ENCODE data around the gene HTRA3.

Gene HTRA3

DNA sequence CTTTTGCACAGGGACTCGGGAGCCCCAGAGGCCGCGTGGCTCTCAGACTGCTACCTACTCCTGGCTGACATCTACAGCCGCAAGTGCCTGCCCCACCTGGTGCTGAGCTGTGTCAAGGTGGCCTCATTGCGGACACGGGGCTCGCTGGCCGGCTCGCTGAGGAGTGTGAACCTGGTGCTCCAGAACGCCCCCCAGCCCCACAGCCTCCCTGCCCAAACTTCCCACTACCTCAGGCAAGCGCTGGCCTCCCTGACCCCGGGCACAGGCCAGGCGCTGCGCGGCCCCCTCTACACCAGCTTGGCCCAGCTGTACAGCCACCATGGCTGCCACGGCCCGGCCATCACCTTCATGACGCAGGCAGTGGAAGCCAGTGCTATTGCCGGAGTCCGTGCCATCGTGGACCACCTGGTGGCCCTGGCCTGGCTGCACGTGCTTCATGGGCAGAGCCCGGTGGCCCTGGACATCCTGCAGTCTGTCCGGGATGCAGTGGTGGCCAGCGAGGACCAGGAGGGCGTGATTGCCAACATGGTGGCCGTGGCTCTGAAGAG, 41.7 kb upstream of the HTRA3 start:
- Histone ChIP-seq H3K4me3 (ENCODE audit: low read depth in 1 of 2, low read length in 2 of 2) (no peak overlapping the region), H3K27ac (ENCODE audit: low read depth, low read length) (no peak overlapping the region), H3K9ac (ENCODE audit: low read length) (no peak overlapping the region), H3K4me1 (ENCODE audit: insufficient read depth, low read length) (peaks cover 8% of the 10 kb centered on the region), H3K27me3 (ENCODE audit: control insufficient read depth in 1 of 2, insufficient read depth in 2 of 2, low read length in 2 of 2) (no peaks in the 10 kb centered on the region), H3K9me3 (ENCODE audit: low read length) (no peaks in the 10 kb centered on the region), H3K36me3 (ENCODE audit: insufficient read depth, low read length) (no peaks in the 10 kb centered on the region)

DNA sequence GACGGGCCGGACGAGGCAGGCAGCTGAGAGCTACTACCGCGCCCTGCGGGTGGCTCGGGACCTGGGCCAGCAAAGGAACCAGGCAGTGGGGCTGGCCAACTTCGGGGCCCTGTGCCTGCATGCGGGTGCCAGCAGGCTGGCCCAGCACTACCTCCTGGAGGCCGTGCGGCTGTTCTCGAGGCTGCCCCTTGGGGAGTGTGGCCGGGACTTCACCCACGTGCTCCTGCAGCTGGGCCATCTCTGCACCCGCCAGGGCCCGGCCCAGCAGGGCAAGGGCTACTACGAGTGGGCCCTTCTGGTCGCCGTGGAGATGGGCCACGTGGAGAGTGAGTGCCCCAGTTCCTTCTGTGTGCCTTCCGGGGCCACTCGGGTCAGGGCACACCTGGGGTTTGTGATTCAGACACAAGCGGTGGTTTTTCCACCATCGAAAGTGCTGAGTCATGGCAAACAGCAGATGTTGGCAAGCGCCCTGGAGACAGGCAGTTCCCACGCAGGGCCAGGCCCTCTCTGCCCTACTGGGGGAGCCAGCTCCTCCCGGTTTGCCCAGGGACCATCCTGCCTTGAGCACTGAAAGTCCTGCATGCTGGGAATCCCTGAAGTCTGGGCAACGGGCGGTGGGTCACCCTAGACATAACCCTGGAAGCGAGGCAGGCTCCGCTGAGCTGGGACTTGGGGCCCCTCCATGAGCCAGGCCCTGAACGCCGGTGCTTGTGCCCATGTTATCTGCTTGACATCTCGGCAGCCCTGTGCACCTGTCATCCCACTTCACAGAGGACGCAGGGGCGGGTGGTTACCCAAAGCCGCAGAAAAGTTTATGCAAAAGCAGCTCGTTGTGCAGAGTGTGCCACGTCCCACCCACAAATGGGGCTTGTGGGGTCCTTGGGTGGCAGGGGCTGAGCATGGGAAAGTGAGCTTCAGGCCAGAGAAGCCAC, 41.0 kb upstream of the HTRA3 start:
- H3K4me3 ChIP-seq (ENCODE audit: low read depth in 1 of 2, low read length in 2 of 2), result no peak overlapping the region
- H3K9ac ChIP-seq (ENCODE audit: low read length), result no peak overlapping the region

GRCh38 chr4:8229331-8229975, 40.1 kb upstream of the HTRA3 start:
- Histone ChIP-seq H3K4me1 (ENCODE audit: insufficient read depth, low read length) (peaks cover 8% of the 10 kb centered on the region), H3K9me3 (ENCODE audit: low read length) (no peaks in the 10 kb centered on the region), H3K4me3 (ENCODE audit: low read depth in 1 of 2, low read length in 2 of 2) (no peak overlapping the region), H3K27ac (ENCODE audit: low read depth, low read length) (no peak overlapping the region), H3K9ac (ENCODE audit: low read length) (no peak overlapping the region), H3K36me3 (ENCODE audit: insufficient read depth, low read length) (no peaks in the 10 kb centered on the region), H3K27me3 (ENCODE audit: control insufficient read depth in 1 of 2, insufficient read depth in 2 of 2, low read length in 2 of 2) (no peaks in the 10 kb centered on the region)

More for the DNA sequence above, 41.0 kb upstream of the HTRA3 start:
- Histone ChIP-seq H3K27ac (ENCODE audit: low read depth, low read length) (no peak overlapping the region), H3K36me3 (ENCODE audit: insufficient read depth, low read length) (no peaks in the 10 kb centered on the region), H3K4me1 (ENCODE audit: insufficient read depth, low read length) (peaks cover 8% of the 10 kb centered on the region), H3K9me3 (ENCODE audit: low read length) (no peaks in the 10 kb centered on the region), H3K27me3 (ENCODE audit: control insufficient read depth in 1 of 2, insufficient read depth in 2 of 2, low read length in 2 of 2) (no peaks in the 10 kb centered on the region)

DNA sequence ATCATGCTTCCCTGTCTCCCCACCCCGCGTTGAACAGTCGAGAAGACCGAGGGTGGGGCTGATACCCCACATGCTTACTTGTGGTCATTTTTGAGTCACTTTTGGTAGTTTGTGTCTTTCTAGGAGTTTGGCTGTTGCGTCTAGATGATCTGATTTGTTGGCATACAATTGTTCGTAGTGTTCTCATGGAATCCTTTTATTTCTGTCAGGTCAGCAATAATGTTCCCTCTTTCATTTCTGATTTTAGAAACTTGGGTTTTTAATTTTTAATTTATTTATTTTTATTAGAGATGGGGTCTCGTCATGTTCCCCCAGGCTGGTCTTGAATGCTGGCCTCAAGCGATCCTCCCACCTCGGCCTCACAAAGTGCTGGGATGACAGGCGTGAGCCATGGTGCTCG, 39.5 kb upstream of the HTRA3 start:
- no peaks in the 10 kb centered on the region for H3K36me3 ChIP-seq (ENCODE audit: insufficient read depth, low read length)

DNA sequence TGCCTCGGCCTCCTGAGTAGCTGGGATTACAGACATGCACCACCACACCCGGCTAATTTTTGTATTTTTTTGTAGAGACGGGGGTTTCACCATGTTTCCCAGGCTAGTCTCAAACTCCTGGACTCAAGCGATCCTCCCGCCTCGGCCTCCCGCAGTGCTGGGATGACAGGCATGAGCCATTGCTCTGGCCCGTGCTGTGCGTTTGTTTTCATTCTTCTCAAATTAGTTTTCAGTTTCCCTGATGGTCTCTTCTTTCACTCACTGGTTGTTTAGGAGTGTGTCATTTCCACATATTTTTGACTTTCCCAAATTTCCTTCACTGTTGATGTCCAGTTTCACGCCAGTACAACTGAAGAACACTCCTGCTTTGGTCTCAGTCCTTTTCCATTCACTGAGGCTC, 38.7 kb upstream of the HTRA3 start:
- no peaks in the 10 kb centered on the region for H3K36me3 ChIP-seq (ENCODE audit: insufficient read depth, low read length)
- no peak overlapping the region for H3K4me3 ChIP-seq (ENCODE audit: low read depth in 1 of 2, low read length in 2 of 2)
- H3K27ac ChIP-seq (ENCODE audit: low read depth, low read length), result no peak overlapping the region
- peaks cover 8% of the 10 kb centered on the region for H3K4me1 ChIP-seq (ENCODE audit: insufficient read depth, low read length)
- no peak overlapping the region for H3K9ac ChIP-seq (ENCODE audit: low read length)
- H3K27me3 ChIP-seq (ENCODE audit: control insufficient read depth in 1 of 2, insufficient read depth in 2 of 2, low read length in 2 of 2), result no peaks in the 10 kb centered on the region
- H3K9me3 ChIP-seq (ENCODE audit: low read length), result no peaks in the 10 kb centered on the region

More for the DNA sequence above, 39.5 kb upstream of the HTRA3 start:
- H3K27ac ChIP-seq (ENCODE audit: low read depth, low read length), result no peak overlapping the region
- peaks cover 8% of the 10 kb centered on the region for H3K4me1 ChIP-seq (ENCODE audit: insufficient read depth, low read length)
- no peaks in the 10 kb centered on the region for H3K9me3 ChIP-seq (ENCODE audit: low read length)
- H3K4me3 ChIP-seq (ENCODE audit: low read depth in 1 of 2, low read length in 2 of 2), result no peak overlapping the region
- no peak overlapping the region for H3K9ac ChIP-seq (ENCODE audit: low read length)
- H3K27me3 ChIP-seq (ENCODE audit: control insufficient read depth in 1 of 2, insufficient read depth in 2 of 2, low read length in 2 of 2), result no peaks in the 10 kb centered on the region

GRCh38 chr4:8231551-8232049, 38.0 kb upstream of the HTRA3 start:
- Histone ChIP-seq H3K27me3 (ENCODE audit: control insufficient read depth in 1 of 2, insufficient read depth in 2 of 2, low read length in 2 of 2) (no peaks in the 10 kb centered on the region), H3K27ac (ENCODE audit: low read depth, low read length) (no peak overlapping the region), H3K36me3 (ENCODE audit: insufficient read depth, low read length) (no peaks in the 10 kb centered on the region), H3K4me3 (ENCODE audit: low read depth in 1 of 2, low read length in 2 of 2) (no peak overlapping the region), H3K4me1 (ENCODE audit: insufficient read depth, low read length) (peaks cover 8% of the 10 kb centered on the region), H3K9me3 (ENCODE audit: low read length) (no peaks in the 10 kb centered on the region), H3K9ac (ENCODE audit: low read length) (no peak overlapping the region)

DNA sequence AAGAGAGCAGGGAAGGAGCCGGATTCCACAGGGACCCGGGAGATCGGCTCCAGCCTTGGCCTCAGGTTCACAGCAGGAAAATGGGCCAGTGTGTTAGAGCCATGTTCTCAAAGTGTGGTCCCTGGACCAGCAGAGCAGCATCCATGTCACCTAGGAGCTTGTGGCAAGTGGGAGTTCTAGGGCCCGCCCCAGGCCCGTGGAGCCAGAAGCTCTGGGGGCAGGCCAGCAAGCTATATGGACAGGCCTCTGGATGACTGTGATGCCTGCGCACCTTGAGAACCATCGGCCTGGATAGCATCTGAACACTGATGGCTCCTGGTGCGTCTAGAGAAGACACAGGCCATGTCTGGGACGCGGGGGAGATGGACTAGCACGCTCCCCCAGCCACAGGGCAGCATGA, 36.8 kb upstream of the HTRA3 start:
- Histone ChIP-seq H3K27ac (ENCODE audit: low read depth, low read length) (no peak overlapping the region), H3K36me3 (ENCODE audit: insufficient read depth, low read length) (no peaks in the 10 kb centered on the region), H3K9ac (ENCODE audit: low read length) (no peak overlapping the region), H3K4me3 (ENCODE audit: low read depth in 1 of 2, low read length in 2 of 2) (no peak overlapping the region), H3K4me1 (ENCODE audit: insufficient read depth, low read length) (peaks cover 8% of the 10 kb centered on the region), H3K9me3 (ENCODE audit: low read length) (no peaks in the 10 kb centered on the region), H3K27me3 (ENCODE audit: control insufficient read depth in 1 of 2, insufficient read depth in 2 of 2, low read length in 2 of 2) (no peaks in the 10 kb centered on the region)

DNA sequence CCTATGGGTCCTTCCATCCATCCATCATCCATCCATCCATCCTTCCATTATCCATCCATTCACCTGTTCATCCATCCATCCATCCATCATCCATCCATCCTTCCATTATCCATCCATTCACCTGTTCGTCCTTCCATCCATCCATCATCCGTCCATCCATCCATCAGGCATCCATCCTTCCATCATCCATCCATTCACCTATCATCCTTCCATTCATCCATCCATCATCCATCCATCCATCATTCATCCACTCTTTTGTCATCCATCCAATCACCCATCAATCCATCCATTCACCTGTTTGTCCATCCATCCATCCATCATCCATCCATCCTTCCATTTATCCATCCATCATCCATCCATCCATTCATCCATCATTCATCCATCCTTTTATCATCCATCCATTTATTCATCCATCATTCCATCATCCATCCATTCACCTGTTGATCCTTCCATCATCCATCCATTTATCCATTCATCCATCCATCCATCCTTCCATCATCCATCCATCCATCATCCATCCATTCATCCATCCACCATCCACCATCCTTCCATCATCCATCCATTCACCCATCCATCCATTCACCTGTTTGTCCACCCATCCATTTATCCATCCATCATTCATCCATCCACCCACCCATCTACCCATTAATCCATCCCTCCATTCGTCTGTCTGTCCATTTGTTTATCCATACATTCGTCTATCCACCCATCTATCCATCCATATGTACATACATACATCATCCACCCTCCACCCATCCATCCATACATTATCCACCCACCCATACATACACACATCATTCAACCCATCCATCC, 35.7 kb upstream of the HTRA3 start:
- H3K4me3 ChIP-seq (ENCODE audit: low read depth in 1 of 2, low read length in 2 of 2), result no peak overlapping the region
- H3K36me3 ChIP-seq (ENCODE audit: insufficient read depth, low read length), result no peaks in the 10 kb centered on the region
- H3K9ac ChIP-seq (ENCODE audit: low read length), result no peak overlapping the region
- no peaks in the 10 kb centered on the region for H3K9me3 ChIP-seq (ENCODE audit: low read length)
- no peaks in the 10 kb centered on the region for H3K4me1 ChIP-seq (ENCODE audit: insufficient read depth, low read length)
- no peak overlapping the region for H3K27ac ChIP-seq (ENCODE audit: low read depth, low read length)
- H3K27me3 ChIP-seq (ENCODE audit: control insufficient read depth in 1 of 2, insufficient read depth in 2 of 2, low read length in 2 of 2), result no peaks in the 10 kb centered on the region

- no peaks in the 10 kb centered on the region for H3K4me1 ChIP-seq (ENCODE audit: insufficient read depth, low read length)
- H3K27ac ChIP-seq (ENCODE audit: low read depth, low read length), result no peak overlapping the region
- no peaks in the 10 kb centered on the region for H3K36me3 ChIP-seq (ENCODE audit: insufficient read depth, low read length)
- H3K9me3 ChIP-seq (ENCODE audit: low read length), result no peaks in the 10 kb centered on the region
- H3K27me3 ChIP-seq (ENCODE audit: control insufficient read depth in 1 of 2, insufficient read depth in 2 of 2, low read length in 2 of 2), result no peaks in the 10 kb centered on the region
- no peak overlapping the region for H3K4me3 ChIP-seq (ENCODE audit: low read depth in 1 of 2, low read length in 2 of 2)
- no peak overlapping the region for H3K9ac ChIP-seq (ENCODE audit: low read length)
Observed at GRCh38 chr4:8234715-8235114, 34.8 kb upstream of the HTRA3 start.

DNA sequence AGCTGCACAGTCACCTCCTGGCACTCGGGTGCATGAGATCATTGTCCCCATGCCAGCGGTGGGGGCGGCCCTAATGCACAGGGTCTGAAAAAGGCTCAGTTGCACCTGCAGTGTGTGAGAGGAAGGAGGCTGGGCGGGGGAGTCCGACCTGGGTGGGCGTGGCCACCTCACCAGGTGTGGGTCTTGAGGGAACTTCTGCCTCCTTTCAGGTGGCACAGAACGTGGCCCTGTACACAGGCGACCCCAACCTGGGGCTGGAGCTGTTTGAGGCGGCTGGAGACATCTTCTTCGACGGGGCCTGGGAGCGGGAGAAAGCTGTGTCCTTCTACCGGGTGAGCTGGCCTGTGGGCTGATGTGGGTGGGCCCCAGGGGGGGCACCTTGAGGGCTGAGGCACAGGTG, 34.3 kb upstream of the HTRA3 start:
- no peaks in the 10 kb centered on the region for H3K36me3 ChIP-seq (ENCODE audit: insufficient read depth, low read length)
- H3K27me3 ChIP-seq (ENCODE audit: control insufficient read depth in 1 of 2, insufficient read depth in 2 of 2, low read length in 2 of 2), result no peaks in the 10 kb centered on the region
- no peaks in the 10 kb centered on the region for H3K9me3 ChIP-seq (ENCODE audit: low read length)
- no peaks in the 10 kb centered on the region for H3K4me1 ChIP-seq (ENCODE audit: insufficient read depth, low read length)
- no peak overlapping the region for H3K27ac ChIP-seq (ENCODE audit: low read depth, low read length)
- H3K9ac ChIP-seq (ENCODE audit: low read length), result no peak overlapping the region
- no peak overlapping the region for H3K4me3 ChIP-seq (ENCODE audit: low read depth in 1 of 2, low read length in 2 of 2)

GRCh38 chr4:8235686-8236085, 33.9 kb upstream of the HTRA3 start:
- Histone ChIP-seq H3K36me3 (ENCODE audit: insufficient read depth, low read length) (no peaks in the 10 kb centered on the region), H3K9ac (ENCODE audit: low read length) (no peak overlapping the region), H3K4me1 (ENCODE audit: insufficient read depth, low read length) (no peaks in the 10 kb centered on the region), H3K27ac (ENCODE audit: low read depth, low read length) (no peak overlapping the region), H3K27me3 (ENCODE audit: control insufficient read depth in 1 of 2, insufficient read depth in 2 of 2, low read length in 2 of 2) (no peaks in the 10 kb centered on the region), H3K9me3 (ENCODE audit: low read length) (no peaks in the 10 kb centered on the region), H3K4me3 (ENCODE audit: low read depth in 1 of 2, low read length in 2 of 2) (no peak overlapping the region)

All from muscle layer of colon (tissue), 2 donors.